Osteoblast (primary cell): Measurements from ENCODE around the gene ALKBH5. TPM values are rescaled to one million over a fixed set of nuclear protein-coding genes. Genes with fewer than 3 reads are reported as not detected.

Experiments
- DNase-seq: peaks from one replicate; pipeline ENCODE4 v3.0.0; 2011; ENCODE audit warnings: low spot score, mixed read lengths; ENCODE audit not compliant: insufficient read length; ENCODE audit errors: missing footprints
- H2AFZ ChIP-seq: 2 replicates; pipeline ENCODE4 v1.6.0; 2011; ENCODE audit warnings: mild to moderate bottlenecking, low read length
- H3K27ac ChIP-seq: 2 replicates; pipeline ENCODE4 v1.5.1; 2011; ENCODE audit warnings: mild to moderate bottlenecking, low read depth, low read length, moderate library complexity
- H3K27me3 ChIP-seq: 2 replicates; pipeline ENCODE4 v1.6.0; 2012; ENCODE audit warnings: mild to moderate bottlenecking, control low read depth, inconsistent platforms, low read length, moderate library complexity; ENCODE audit not compliant: insufficient read depth
- H3K36me3 ChIP-seq: 2 replicates; pipeline ENCODE4 v1.5.1; 2011; ENCODE audit warnings: mild to moderate bottlenecking, low read length, control low read depth, moderate library complexity; ENCODE audit not compliant: insufficient read depth
- H3K4me1 ChIP-seq: 2 replicates; pipeline ENCODE4 v1.5.1; 2011; ENCODE audit warnings: mild to moderate bottlenecking, low read length, control low read depth, moderate library complexity; ENCODE audit not compliant: insufficient read depth
- H3K4me2 ChIP-seq: 2 replicates; pipeline ENCODE4 v1.6.0; 2011; ENCODE audit warnings: mild to moderate bottlenecking, low read length; ENCODE audit not compliant: insufficient read depth
- H3K4me3 ChIP-seq: fragments of 200-600 bp; sonication (generic); 3 replicates; pipeline ENCODE4 v1.5.1; 2012; ENCODE audit warnings: mild to moderate bottlenecking, low read length, inconsistent platforms; ENCODE audit not compliant: insufficient read depth
- H3K79me2 ChIP-seq: 2 replicates; pipeline ENCODE4 v1.6.0; 2012; ENCODE audit warnings: mild to moderate bottlenecking, low read length, control low read depth, inconsistent platforms; ENCODE audit not compliant: insufficient read depth
- H3K9me3 ChIP-seq: 2 replicates; pipeline ENCODE4 v1.5.1; 2011; ENCODE audit warnings: low read depth, low read length, control low read depth
- H4K20me1 ChIP-seq: 2 replicates; pipeline ENCODE4 v1.6.0; 2012; ENCODE audit warnings: mild to moderate bottlenecking, low read length, control low read depth; ENCODE audit not compliant: insufficient read depth
- total RNA-seq: library from RNA; depleted of rRNA; stranded (reverse); fragments of >200 nt; gene quantifications from 2 replicates; pipeline ENCODE4 v1.2.3, GENCODE V29; 2012
- TF ChIP-seq, protein P1 (sequence below): IDR thresholded peaks from 2 replicates; pipeline ENCODE4 v1.5.1; 2011; ENCODE audit warnings: mild to moderate bottlenecking, low read depth, low read length, moderate library complexity; ENCODE audit errors: extremely low read depth

Gene ALKBH5
- total RNA-seq, 1 donor: 125 TPM

DNA sequence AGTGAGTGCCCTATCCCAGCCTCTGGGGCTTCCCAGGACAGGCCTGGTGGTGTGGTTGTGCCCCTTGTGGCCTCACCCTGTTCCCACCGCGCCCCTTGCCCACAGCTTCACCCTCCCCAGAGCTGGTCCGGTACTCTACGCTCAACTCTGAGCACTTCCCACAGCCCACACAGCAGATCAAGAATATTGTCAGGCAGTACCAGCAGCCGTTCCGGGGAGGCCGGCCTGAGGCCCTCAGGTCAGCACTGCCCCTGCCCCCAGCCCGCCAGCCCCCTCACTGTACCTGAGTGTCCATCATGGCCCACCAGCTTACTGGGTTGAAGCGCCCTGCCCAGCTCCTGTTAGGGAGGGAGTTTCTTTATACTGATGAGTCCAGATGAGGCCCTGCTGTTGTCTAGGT lies 32.3 kb upstream of the ALKBH5 start:
- Histone ChIP-seq H4K20me1 (no peaks in the 10 kb centered on the region), H3K4me3 (no peak overlapping the region), H3K4me2 (no peak overlapping the region), H3K4me1 (peaks cover 5% of the 10 kb centered on the region), H3K27ac (no peak overlapping the region), H3K9me3 (no peaks in the 10 kb centered on the region), H3K36me3 (no peaks in the 10 kb centered on the region), H2AFZ (no peak overlapping the region), H3K27me3 (no peaks in the 10 kb centered on the region), H3K79me2 (no peaks in the 10 kb centered on the region)
- DNase-seq: no peak
- TF ChIP-seq, protein P1, sequence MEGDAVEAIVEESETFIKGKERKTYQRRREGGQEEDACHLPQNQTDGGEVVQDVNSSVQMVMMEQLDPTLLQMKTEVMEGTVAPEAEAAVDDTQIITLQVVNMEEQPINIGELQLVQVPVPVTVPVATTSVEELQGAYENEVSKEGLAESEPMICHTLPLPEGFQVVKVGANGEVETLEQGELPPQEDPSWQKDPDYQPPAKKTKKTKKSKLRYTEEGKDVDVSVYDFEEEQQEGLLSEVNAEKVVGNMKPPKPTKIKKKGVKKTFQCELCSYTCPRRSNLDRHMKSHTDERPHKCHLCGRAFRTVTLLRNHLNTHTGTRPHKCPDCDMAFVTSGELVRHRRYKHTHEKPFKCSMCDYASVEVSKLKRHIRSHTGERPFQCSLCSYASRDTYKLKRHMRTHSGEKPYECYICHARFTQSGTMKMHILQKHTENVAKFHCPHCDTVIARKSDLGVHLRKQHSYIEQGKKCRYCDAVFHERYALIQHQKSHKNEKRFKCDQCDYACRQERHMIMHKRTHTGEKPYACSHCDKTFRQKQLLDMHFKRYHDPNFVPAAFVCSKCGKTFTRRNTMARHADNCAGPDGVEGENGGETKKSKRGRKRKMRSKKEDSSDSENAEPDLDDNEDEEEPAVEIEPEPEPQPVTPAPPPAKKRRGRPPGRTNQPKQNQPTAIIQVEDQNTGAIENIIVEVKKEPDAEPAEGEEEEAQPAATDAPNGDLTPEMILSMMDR: no peak

DNA sequence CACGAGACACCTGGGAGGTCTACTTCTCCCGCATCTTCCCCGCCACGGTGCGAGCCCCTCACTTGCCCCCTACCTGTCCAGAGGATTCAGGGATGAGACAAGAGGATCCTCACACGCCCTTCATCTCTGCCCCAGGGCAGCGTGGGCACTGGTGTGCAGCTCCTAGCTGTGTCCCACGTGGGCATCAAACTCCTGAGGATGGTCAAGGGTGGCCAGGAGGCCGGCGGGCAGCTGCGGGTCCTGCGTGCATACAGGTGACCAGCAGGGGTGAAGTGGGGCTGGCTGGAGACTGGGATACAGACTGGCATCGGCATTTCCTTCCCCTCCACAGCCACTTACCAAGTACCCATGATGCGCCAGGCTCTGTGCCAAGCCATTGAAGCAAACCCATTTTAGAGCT lies 28.4 kb upstream of the ALKBH5 start:
- no peak for DNase-seq
- H3K4me3 ChIP-seq: no peak overlapping the region
- H3K9me3 ChIP-seq: no peaks in the 10 kb centered on the region
- TF ChIP-seq, protein P1: no peak
- H4K20me1 ChIP-seq: no peaks in the 10 kb centered on the region
- H3K27me3 ChIP-seq: no peaks in the 10 kb centered on the region
- no peaks in the 10 kb centered on the region for H3K36me3 ChIP-seq
- H3K4me2 ChIP-seq: no peak overlapping the region
- no peaks in the 10 kb centered on the region for H3K79me2 ChIP-seq
- peaks cover 14% of the 10 kb centered on the region for H3K4me1 ChIP-seq
- no peak overlapping the region for H2AFZ ChIP-seq
- H3K27ac ChIP-seq: no peak overlapping the region

DNA sequence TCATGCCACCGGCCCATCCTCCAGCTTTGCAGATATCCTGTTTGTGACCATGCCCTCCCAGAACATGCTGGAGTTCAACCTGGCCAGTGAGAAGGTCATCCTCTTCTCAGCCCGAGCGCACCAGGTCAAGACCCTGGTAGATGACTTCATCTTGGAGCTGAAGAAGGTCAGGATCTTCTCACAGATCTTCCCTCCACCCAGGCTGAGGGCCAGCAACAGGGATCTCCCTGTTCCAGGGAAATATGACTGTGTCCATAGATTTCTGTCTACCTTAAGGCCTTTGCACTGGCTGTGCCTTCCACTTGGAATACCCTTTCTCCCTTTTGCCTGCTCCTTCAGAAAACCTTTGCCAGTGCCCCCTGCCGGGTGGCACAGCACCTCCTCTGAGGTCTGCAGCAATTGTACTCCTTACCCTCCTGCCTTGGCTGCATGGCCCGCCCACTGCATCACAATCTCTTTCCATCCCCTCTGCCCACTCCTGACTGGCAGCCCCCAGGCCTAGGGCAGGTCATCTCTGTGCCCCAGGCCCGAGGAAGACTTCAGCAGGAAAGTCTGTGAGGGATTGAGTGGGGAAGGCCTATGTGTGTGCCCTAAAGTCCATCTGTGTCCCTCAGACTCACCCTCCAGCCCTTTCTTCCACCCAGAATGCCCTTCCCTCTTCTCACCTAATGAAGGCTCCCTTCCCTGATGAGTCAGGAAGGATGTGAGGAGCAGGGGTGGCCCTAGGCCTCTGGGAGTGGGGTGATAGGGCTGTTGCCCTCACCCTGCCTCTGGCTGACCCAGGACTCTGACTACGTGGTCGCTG lies 27.3 kb upstream of the ALKBH5 start:
- Histone ChIP-seq H4K20me1 (no peaks in the 10 kb centered on the region), H3K4me2 (no peak overlapping the region), H3K4me3 (no peak overlapping the region), H3K79me2 (no peaks in the 10 kb centered on the region), H3K9me3 (no peaks in the 10 kb centered on the region), H3K27ac (no peak overlapping the region), H3K27me3 (no peaks in the 10 kb centered on the region), H2AFZ (no peak overlapping the region), H3K36me3 (no peaks in the 10 kb centered on the region), H3K4me1 (peaks cover 16% of the 10 kb centered on the region)
- DNase-seq: peak; percentile 88
- TF ChIP-seq, protein P1: no peak

DNA sequence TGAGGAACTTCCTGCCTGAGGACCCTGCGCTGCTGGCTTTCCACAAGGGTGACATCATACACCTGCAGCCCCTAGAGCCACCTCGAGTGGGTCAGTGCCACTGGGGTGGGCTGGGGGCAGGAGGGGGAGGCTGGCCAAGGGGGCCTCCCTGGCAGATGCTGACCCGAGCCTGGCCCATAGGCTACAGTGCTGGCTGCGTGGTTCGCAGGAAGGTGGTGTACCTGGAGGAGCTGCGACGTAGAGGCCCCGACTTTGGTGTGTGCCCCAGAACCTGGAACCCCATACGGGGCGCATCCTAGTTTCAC lies 26.7 kb upstream of the ALKBH5 start:
- no peak overlapping the region for H2AFZ ChIP-seq
- H3K27me3 ChIP-seq: no peaks in the 10 kb centered on the region
- H3K36me3 ChIP-seq: no peaks in the 10 kb centered on the region
- H3K4me2 ChIP-seq: no peak overlapping the region
- H3K9me3 ChIP-seq: no peaks in the 10 kb centered on the region
- DNase-seq: no peak
- TF ChIP-seq, protein P1: no peak
- H4K20me1 ChIP-seq: no peaks in the 10 kb centered on the region
- H3K4me3 ChIP-seq: no peak overlapping the region
- peaks cover 21% of the 10 kb centered on the region for H3K4me1 ChIP-seq
- H3K27ac ChIP-seq: no peak overlapping the region
- H3K79me2 ChIP-seq: no peaks in the 10 kb centered on the region
